ENCODE results near the gene EFNA4. TPM values are rescaled to one million over a fixed set of nuclear protein-coding genes. Genes with fewer than 3 reads are reported as not detected.

The EFNA4 gene
- total RNA-seq, 1 experiment from 2014 or later: 11.8 TPM

- Histone ChIP-seq H2AK5ac (ENCODE audit: insufficient read length, low read length) (no peak overlapping the region), H3K9ac (ENCODE audit: extremely low read depth, insufficient read length, low read length) (no peak overlapping the region), H3T11ph (ENCODE audit: low read length) (no peak overlapping the region), H3K79me1 (ENCODE audit: insufficient read depth, low read depth, low read length, poor library complexity, severe bottlenecking) (no peaks in the 10 kb centered on the region), H3K9me3 (ENCODE audit: control insufficient read depth, low read depth, low read length) (no peaks in the 10 kb centered on the region), H3K27me3 (ENCODE audit: insufficient read depth, low read length) (no peaks in the 10 kb centered on the region; the same call in 1 of the 2 replicates), H4K5ac (ENCODE audit: insufficient read length, low read depth, low read length) (no peak overlapping the region), H2BK20ac (ENCODE audit: low read depth, low read length, poor library complexity, severe bottlenecking) (no peak overlapping the region), H2BK120ac (ENCODE audit: low read depth, low read length, poor library complexity, severe bottlenecking) (no peak overlapping the region), H4K8ac (replicated peaks; ENCODE audit: insufficient read length, low read depth, low read length) (no peak overlapping the region), H2AFZ (ENCODE audit: low read length) (no peak overlapping the region), H2BK5ac (ENCODE audit: insufficient read length, low read length) (no peak overlapping the region), H3K4ac (ENCODE audit: low read depth, low read length) (no peak overlapping the region), H3K27ac (ENCODE audit: insufficient read length, low read depth, low read length) (no peak overlapping the region), H3K23me2 (ENCODE audit: insufficient read length, low read depth, low read length, poor library complexity, severe bottlenecking) (peaks cover 9% of the 10 kb centered on the region), H3K4me1 (ENCODE audit: insufficient read depth, low read length) (peaks cover 3% of the 10 kb centered on the region; the same call in 1 of the 2 replicates), H3K18ac (ENCODE audit: insufficient read length, low read depth, low read length) (no peak overlapping the region), H3K14ac (ENCODE audit: insufficient read depth, low read length) (no peak overlapping the region), H4K20me1 (ENCODE audit: control insufficient read depth, insufficient read depth, insufficient read length) (no peaks in the 10 kb centered on the region), H3K4me2 (ENCODE audit: insufficient read depth, insufficient read length, low read length) (peak overlapping the region; percentile 75), H2BK12ac (ENCODE audit: insufficient read length, low read depth, low read length) (no peak overlapping the region), H2BK15ac (ENCODE audit: low read depth, low read length) (no peak overlapping the region), H3K56ac (ENCODE audit: insufficient read length, low read depth, low read length) (no peak overlapping the region), H3K23ac (ENCODE audit: insufficient read length, low read depth, low read length) (no peak overlapping the region), H3K79me2 (ENCODE audit: insufficient read depth, low read length) (no peaks in the 10 kb centered on the region), H4K91ac (ENCODE audit: insufficient read length, low read depth, low read length) (no peak overlapping the region)
- no CpG with 5 or more reads among the region's 14 CpGs for WGBS (ENCODE audit: extremely low coverage, insufficient read length, low lambda C conversion rate)
- H3K36me3 Mint-ChIP-seq (ENCODE audit: insufficient read depth in 1 of 3, low read depth in 3 of 3): peaks cover 9 to 23% (median 22%) of the 10 kb centered on the region in 3 experiments
- H3K9me3 Mint-ChIP-seq: no peaks in the 10 kb centered on the region
- peak overlapping the region in 2 of 3 experiments; percentile 71 to 76; a peak in 5 of 7 replicates for H3K27ac Mint-ChIP-seq
- H3K27me3 Mint-ChIP-seq (ENCODE audit: low read depth): peaks cover 43% of the 10 kb centered on the region
- peak; percentile 91 for DNase-seq
- TF ChIP-seq CTCF (conservative IDR thresholded peaks at IDR 0.05): no peak
- peaks cover 33 to 44% of the 10 kb centered on the region in 2 experiments for H3K4me1 Mint-ChIP-seq
- peak overlapping the region; percentile 58 to 79 for H3K4me3 Mint-ChIP-seq
These were observed 8.2 kb downstream of the EFNA4 start for GRCh38 chr1:155071701-155072100.

Measured in H9 (cell line).